PFSK-1 (cell line): ENCODE results near the gene DNAAF6.

Source experiments
- POLR2AphosphoS5 ChIP-seq: IDR thresholded peaks from 2 replicates; pipeline ENCODE4 v1.6.1; 2012; ENCODE audit warnings: low read depth, mild to moderate bottlenecking, control low read depth, low read length, moderate library complexity
- REST ChIP-seq, 2 experiments: IDR thresholded peaks; 2 replicates each; pipeline versions ENCODE4 v1.6.1 to v1.8.0; 2011 to 2012; ENCODE audit warnings: low read depth in 2 of 2, low read length in 2 of 2, control low read depth in 1 of 2, inconsistent platforms in 1 of 2, mild to moderate bottlenecking in 1 of 2, moderate library complexity in 1 of 2; ENCODE audit not compliant: insufficient read depth in 1 of 2
- SIN3A ChIP-seq: IDR thresholded peaks from 2 replicates; pipeline ENCODE4 v1.6.1; 2012; ENCODE audit warnings: mild to moderate bottlenecking, low read length, moderate library complexity, borderline replicate concordance; ENCODE audit not compliant: insufficient read depth
- TAF1 ChIP-seq: IDR thresholded peaks from 2 replicates; pipeline ENCODE4 v1.6.1; 2012; ENCODE audit warnings: low read length, control low read depth, borderline replicate concordance; ENCODE audit not compliant: insufficient read depth

- TF ChIP-seq REST (IDR thresholded peaks at IDR 0.05; ENCODE audit: insufficient read depth in 1 of 2, low read depth in 2 of 2, low read length in 2 of 2) (no peak), POLR2AphosphoS5 (no peak), TAF1 (no peak), SIN3A (no peak)
These were observed 34.9 kb upstream of the DNAAF6 start for GRCh38 chrX:107171369-107172102.
